Activated CD4-positive, alpha-beta T cell treated with anti-CD3 and anti-CD28 coated beads, Interleukin-10, Interleukin-2, amounts not matched to agents 100 ng/mL and 50 ng/mL, durations not matched to agents 16 hours and 8 hours (primary cell): ENCODE results near the gene DMBX1.

Experiments used
- DNase-seq: peaks from one replicate; pipeline ENCODE4 v3.0.0-alpha.2; 2020

DMBX1 gene

GRCh38 chr1:46508757-46509156 is 19.1 kb downstream of the DMBX1 start:
- peak; percentile 43 for DNase-seq

GRCh38 chr1:46510341-46510997 is 20.8 kb downstream of the DMBX1 start:
- DNase-seq: no peak

GRCh38 chr1:46510998-46511365 is 21.3 kb downstream of the DMBX1 start:
- DNase-seq: no peak

GRCh38 chr1:46512135-46512791 is 22.6 kb downstream of the DMBX1 start:
- DNase-seq: no peak

- no peak for DNase-seq
Observed at GRCh38 chr1:46512792-46513190, 23.2 kb downstream of the DMBX1 start.

- no peak for DNase-seq
Observed at GRCh38 chr1:46513536-46513935, 23.9 kb downstream of the DMBX1 start.

GRCh38 chr1:46515576-46515975 is 25.9 kb downstream of the DMBX1 start:
- DNase-seq: no peak

- no peak for DNase-seq
Observed at GRCh38 chr1:46516200-46516950, 26.7 kb downstream of the DMBX1 start.

- DNase-seq: no peak
Observed at GRCh38 chr1:46517010-46517600, 27.5 kb downstream of the DMBX1 start.

GRCh38 chr1:46517932-46518498 is 28.4 kb downstream of the DMBX1 start:
- no peak for DNase-seq

GRCh38 chr1:46519209-46519608 is 29.6 kb downstream of the DMBX1 start:
- DNase-seq: no peak

GRCh38 chr1:46520063-46520911 is 30.7 kb downstream of the DMBX1 start:
- DNase-seq: no peak

- DNase-seq: no peak
Observed at GRCh38 chr1:46521414-46521813, 31.8 kb downstream of the DMBX1 start.

GRCh38 chr1:46522184-46522968 is 32.7 kb downstream of the DMBX1 start:
- DNase-seq: peak; percentile 89

GRCh38 chr1:46522969-46523320 is 33.3 kb downstream of the DMBX1 start:
- no peak for DNase-seq

GRCh38 chr1:46523496-46524353 is 34.1 kb downstream of the DMBX1 start:
- DNase-seq: no peak

- DNase-seq: no peak
Observed at GRCh38 chr1:46524843-46525242, 35.2 kb downstream of the DMBX1 start.

- DNase-seq: no peak
Observed at GRCh38 chr1:46525253-46525983, 35.8 kb downstream of the DMBX1 start.

- DNase-seq: no peak
Observed at GRCh38 chr1:46526013-46526690, 36.5 kb downstream of the DMBX1 start.
